Tibial nerve (tissue), 4 donors: Measurements from ENCODE around the gene RAB3D. TPM values are rescaled to one million over a fixed set of nuclear protein-coding genes. Genes with fewer than 3 reads are reported as not detected.

Experiments used
- DNase-seq, 2 donors: peaks; one replicate each; pipeline ENCODE4 v3.0.0-alpha.2; 2019; ENCODE audit warnings: low spot score in 2 of 2
- H3K27ac ChIP-seq, 4 donors: fragments of 200-600 bp; sonication (generic) in 3 of 4; one replicate each; pipeline ENCODE4 v1.5.1; 2017 to 2019; ENCODE audit warnings: mild to moderate bottlenecking in 1 of 4
- H3K27me3 ChIP-seq, 2 donors: fragments of 200-600 bp; sonication (generic) in 1 of 2; one replicate each; pipeline versions ENCODE4 v1.5.1 to v1.6.0; 2017 to 2019
- H3K36me3 ChIP-seq, 3 donors: fragments of 200-600 bp; sonication (generic); one replicate each; pipeline ENCODE4 v1.5.1; 2018 to 2019
- H3K4me1 ChIP-seq, 4 donors: fragments of 200-600 bp; sonication (generic) in 3 of 4; one replicate each; pipeline ENCODE4 v1.5.1; 2017 to 2019
- H3K4me3 ChIP-seq, 4 donors: fragments of 200-600 bp; sonication (generic) in 3 of 4; one replicate each; pipeline ENCODE4 v1.5.1; 2017 to 2019; ENCODE audit warnings: mild to moderate bottlenecking in 1 of 4, moderate library complexity in 1 of 4
- H3K9me3 ChIP-seq, 4 donors: fragments of 200-600 bp; sonication (generic) in 3 of 4; one replicate each; pipeline ENCODE4 v1.5.1; 2017 to 2019
- EP300 ChIP-seq, 2 donors: sonication (generic); formaldehyde crosslinking; IDR thresholded peaks; one replicate each; pipeline ENCODE4 v1.6.1; 2017; ENCODE audit warnings: antibody characterized with exemption in 2 of 2, mild to moderate bottlenecking in 1 of 2
- POLR2A ChIP-seq, 2 donors: fragments of 450-650 bp; IDR thresholded peaks; one replicate each; pipeline ENCODE4 v1.6.1; 2017; ENCODE audit warnings: antibody characterized with exemption in 2 of 2, mild to moderate bottlenecking in 2 of 2, moderate library complexity in 2 of 2
- WGBS, 2 donors: methylation state at CpG; one replicate each; pipeline ENCODE4 v1.1.5; 2018; 5-methylcytosine and 5-hydroxymethylcytosine counted together
- total RNA-seq, 4 donors: library from RNA; depleted of rRNA; stranded (reverse); fragments of >200 nt; gene quantifications; one replicate each; pipeline ENCODE4 v1.1.0, GENCODE V29; 2016
- TF ChIP-seq, protein P1 (sequence below), 5 experiments: fragments of 200-600 bp in 3 of 5; fragments of 450-650 bp in 2 of 5; sonication (generic) in 3 of 5; IDR thresholded peaks; one replicate each; pipeline ENCODE4 v1.5.1; 2016 to 2019; ENCODE audit warnings: antibody characterized with exemption in 5 of 5, mild to moderate bottlenecking in 3 of 5, moderate library complexity in 2 of 5

Gene RAB3D
- total RNA-seq: 10 to 100 TPM; 12.9 to 20.8 (median 17.9) TPM

DNA sequence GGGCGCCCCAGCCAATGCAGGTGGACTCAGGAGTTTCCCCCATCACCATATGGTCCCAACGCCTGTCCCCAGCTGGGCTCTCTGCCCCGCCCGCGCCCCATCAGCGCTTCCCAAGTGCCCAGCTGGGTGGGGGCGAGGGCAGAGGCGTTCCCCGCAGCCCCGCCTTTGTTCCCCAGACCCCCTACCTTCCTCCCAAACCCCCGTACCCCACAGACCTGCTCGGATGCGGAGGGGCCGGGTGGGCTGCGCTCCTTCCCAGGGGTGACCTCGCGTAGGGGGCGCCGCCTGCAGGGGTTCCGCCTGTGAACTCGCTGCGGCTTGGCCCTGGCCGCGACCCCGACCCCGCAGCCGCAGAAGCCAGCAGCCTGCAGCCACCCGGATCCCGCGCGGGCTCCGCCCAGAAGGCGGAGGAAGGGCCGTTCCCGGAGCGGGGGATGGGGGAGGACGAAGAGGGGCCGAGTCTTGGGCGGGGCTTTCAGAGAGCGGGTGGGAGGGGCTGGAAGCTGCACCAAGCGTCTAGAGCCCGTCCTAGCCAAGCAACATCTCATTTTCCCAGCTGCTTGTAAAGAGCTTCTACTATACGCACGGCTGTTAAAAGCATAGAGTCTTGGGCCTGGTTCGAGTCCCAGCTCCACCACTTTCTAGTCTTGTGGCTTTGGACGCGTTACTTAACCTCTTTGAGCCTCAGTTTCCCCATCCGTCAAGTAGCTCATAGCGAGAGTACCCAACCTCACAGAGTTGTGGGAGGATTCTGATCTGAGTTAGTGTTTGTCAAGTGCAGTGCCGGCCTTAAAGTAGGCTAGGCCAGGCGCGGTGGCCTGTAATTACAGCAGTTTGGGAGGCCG, at the start of gene RAB3D:
Gene RAB3D (minus strand): TSS at position 404 of the 845 bp plus-strand sequence. CDS start 2,258 bp downstream, outside the sequence.
- no peaks in the 10 kb centered on the region for H3K27me3 ChIP-seq
- DNase-seq: peak; percentile 85 to 90
- peaks cover 0 to 47% (median 4%) of the 10 kb centered on the region in 3 donors for H3K36me3 ChIP-seq
- peak within 1 kb of the TSS; percentile 49 to 92 (median 88) for H3K27ac ChIP-seq
- 6 to 7% methylated on average over 30 to 50 of the region's 53 CpGs for WGBS, 2 donors
- H3K4me3 ChIP-seq: peak within 1 kb of the TSS; percentile 57 to 84 (median 82)
- TF ChIP-seq, protein P1, sequence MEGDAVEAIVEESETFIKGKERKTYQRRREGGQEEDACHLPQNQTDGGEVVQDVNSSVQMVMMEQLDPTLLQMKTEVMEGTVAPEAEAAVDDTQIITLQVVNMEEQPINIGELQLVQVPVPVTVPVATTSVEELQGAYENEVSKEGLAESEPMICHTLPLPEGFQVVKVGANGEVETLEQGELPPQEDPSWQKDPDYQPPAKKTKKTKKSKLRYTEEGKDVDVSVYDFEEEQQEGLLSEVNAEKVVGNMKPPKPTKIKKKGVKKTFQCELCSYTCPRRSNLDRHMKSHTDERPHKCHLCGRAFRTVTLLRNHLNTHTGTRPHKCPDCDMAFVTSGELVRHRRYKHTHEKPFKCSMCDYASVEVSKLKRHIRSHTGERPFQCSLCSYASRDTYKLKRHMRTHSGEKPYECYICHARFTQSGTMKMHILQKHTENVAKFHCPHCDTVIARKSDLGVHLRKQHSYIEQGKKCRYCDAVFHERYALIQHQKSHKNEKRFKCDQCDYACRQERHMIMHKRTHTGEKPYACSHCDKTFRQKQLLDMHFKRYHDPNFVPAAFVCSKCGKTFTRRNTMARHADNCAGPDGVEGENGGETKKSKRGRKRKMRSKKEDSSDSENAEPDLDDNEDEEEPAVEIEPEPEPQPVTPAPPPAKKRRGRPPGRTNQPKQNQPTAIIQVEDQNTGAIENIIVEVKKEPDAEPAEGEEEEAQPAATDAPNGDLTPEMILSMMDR (IDR thresholded peaks at IDR 0.05): no peak
- TF ChIP-seq EP300 (IDR thresholded peaks at IDR 0.05): peak; percentile 39 to 81
- peak; percentile 27 to 71 for TF ChIP-seq POLR2A (IDR thresholded peaks at IDR 0.05)
- peaks cover 0 to 40% (median 15%) of the 10 kb centered on the region in 4 donors for H3K4me1 ChIP-seq
- no peaks in the 10 kb centered on the region for H3K9me3 ChIP-seq

GRCh38 chr19:11387162-11388034, 47.9 kb upstream of the RAB3D start:
- H3K4me3 ChIP-seq: no peak overlapping the region
- WGBS, 2 donors: 72 to 76% methylated on average over 19 of the region's 19 CpGs
- peaks cover 0 to 21% (median 13%) of the 10 kb centered on the region in 4 donors for H3K4me1 ChIP-seq

GRCh38 chr19:11384778-11385129, 45.3 kb upstream of the RAB3D start:
- TF ChIP-seq, protein P1 (IDR thresholded peaks at IDR 0.05): no peak
- TF ChIP-seq POLR2A (IDR thresholded peaks at IDR 0.05): no peak
- TF ChIP-seq EP300 (IDR thresholded peaks at IDR 0.05): no peak
- Histone ChIP-seq H3K4me3 (no peak overlapping the region), H3K27me3 (peaks cover 0 to 31% of the 10 kb centered on the region in 2 donors), H3K4me1 (peaks cover 0 to 42% (median 30%) of the 10 kb centered on the region in 4 donors), H3K36me3 (no peaks in the 10 kb centered on the region), H3K27ac (no peak overlapping the region), H3K9me3 (no peaks in the 10 kb centered on the region)
- DNase-seq: no peak
- WGBS, 2 donors: 85 to 89% methylated on average over 5 of the region's 5 CpGs

More at GRCh38 chr19:11387162-11388034, 47.9 kb upstream of the RAB3D start:
- TF ChIP-seq, protein P1 (IDR thresholded peaks at IDR 0.05): no peak
- TF ChIP-seq POLR2A (IDR thresholded peaks at IDR 0.05) (no peak), EP300 (IDR thresholded peaks at IDR 0.05) (no peak)
- Histone ChIP-seq H3K27me3 (peaks cover 0 to 19% of the 10 kb centered on the region in 2 donors), H3K9me3 (peaks cover 0 to 9% (median 0%) of the 10 kb centered on the region in 4 donors), H3K27ac (peak overlapping the region in 2 of 4 donors; percentile 14 to 16), H3K36me3 (no peaks in the 10 kb centered on the region)
- DNase-seq: no peak

GRCh38 chr19:11383706-11384048, 44.2 kb upstream of the RAB3D start:
- Histone ChIP-seq H3K4me3 (peak overlapping the region in 3 of 4 donors; percentile 20 to 44 (median 28)), H3K27ac (peak overlapping the region in 1 of 4 donors; percentile 42), H3K27me3 (peaks cover 0 to 31% of the 10 kb centered on the region in 2 donors), H3K9me3 (no peaks in the 10 kb centered on the region), H3K4me1 (peaks cover 0 to 44% (median 30%) of the 10 kb centered on the region in 4 donors), H3K36me3 (no peaks in the 10 kb centered on the region)
- TF ChIP-seq POLR2A (IDR thresholded peaks at IDR 0.05) (no peak), EP300 (IDR thresholded peaks at IDR 0.05) (no peak)
- TF ChIP-seq, protein P1 (IDR thresholded peaks at IDR 0.05): no peak
- 1 to 3% methylated on average over 9 of the region's 9 CpGs for WGBS, 2 donors
- no peak for DNase-seq
